ENCODE results near the gene TNNT3.

The TNNT3 gene

DNA sequence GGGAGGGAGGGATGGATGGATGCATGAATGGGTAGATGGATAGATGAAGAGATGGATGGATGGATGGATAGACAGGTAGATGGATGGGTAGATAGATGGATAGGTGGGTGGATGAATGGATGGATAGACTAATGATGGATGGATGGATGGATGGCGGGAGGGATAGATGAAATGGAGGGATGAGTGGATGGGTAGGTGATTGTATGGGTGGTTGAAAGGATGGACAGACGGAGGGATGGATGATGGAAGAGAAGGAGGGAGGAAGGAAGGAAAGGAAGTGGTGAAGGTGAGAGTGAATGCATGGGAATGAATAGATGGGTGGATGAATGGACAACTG lies 3.7 kb upstream of the TNNT3 start:
- Histone ChIP-seq H3K9me2 (replicated peaks; ENCODE audit: insufficient read depth, low read length) (no peaks in the 10 kb centered on the region), H4K20me1 (ENCODE audit: low read depth, low read length) (no peaks in the 10 kb centered on the region), H2AFZ (ENCODE audit: low read depth, low read length, severe bottlenecking) (no peak overlapping the region), H3K4me3 (ENCODE audit: insufficient read depth, low read length, poor library complexity, severe bottlenecking) (no peak overlapping the region), H3F3A (ENCODE audit: insufficient read depth) (no peaks in the 10 kb centered on the region), H3K9me3 (ENCODE audit: insufficient read depth, low read length) (no peaks in the 10 kb centered on the region), H3K4me2 (ENCODE audit: low read depth, low read length, poor library complexity, severe bottlenecking) (no peak overlapping the region), H3K9ac (ENCODE audit: low read length) (no peak overlapping the region), H3K79me2 (ENCODE audit: insufficient read depth, low read length) (no peaks in the 10 kb centered on the region), H3K27me3 (ENCODE audit: low read length) (no peaks in the 10 kb centered on the region), H3K27ac (ENCODE audit: low read depth, low read length) (no peak overlapping the region), H3K36me3 (ENCODE audit: low read length) (no peaks in the 10 kb centered on the region)
- no peak for TF ChIP-seq EZH2phosphoT487 (conservative IDR thresholded peaks at IDR 0.05; ENCODE audit: low read length)
- TF ChIP-seq, protein P1, sequence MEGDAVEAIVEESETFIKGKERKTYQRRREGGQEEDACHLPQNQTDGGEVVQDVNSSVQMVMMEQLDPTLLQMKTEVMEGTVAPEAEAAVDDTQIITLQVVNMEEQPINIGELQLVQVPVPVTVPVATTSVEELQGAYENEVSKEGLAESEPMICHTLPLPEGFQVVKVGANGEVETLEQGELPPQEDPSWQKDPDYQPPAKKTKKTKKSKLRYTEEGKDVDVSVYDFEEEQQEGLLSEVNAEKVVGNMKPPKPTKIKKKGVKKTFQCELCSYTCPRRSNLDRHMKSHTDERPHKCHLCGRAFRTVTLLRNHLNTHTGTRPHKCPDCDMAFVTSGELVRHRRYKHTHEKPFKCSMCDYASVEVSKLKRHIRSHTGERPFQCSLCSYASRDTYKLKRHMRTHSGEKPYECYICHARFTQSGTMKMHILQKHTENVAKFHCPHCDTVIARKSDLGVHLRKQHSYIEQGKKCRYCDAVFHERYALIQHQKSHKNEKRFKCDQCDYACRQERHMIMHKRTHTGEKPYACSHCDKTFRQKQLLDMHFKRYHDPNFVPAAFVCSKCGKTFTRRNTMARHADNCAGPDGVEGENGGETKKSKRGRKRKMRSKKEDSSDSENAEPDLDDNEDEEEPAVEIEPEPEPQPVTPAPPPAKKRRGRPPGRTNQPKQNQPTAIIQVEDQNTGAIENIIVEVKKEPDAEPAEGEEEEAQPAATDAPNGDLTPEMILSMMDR (IDR thresholded peaks at IDR 0.05; ENCODE audit: insufficient read depth, low read length, poor library complexity, severe bottlenecking) = no peak

DNA sequence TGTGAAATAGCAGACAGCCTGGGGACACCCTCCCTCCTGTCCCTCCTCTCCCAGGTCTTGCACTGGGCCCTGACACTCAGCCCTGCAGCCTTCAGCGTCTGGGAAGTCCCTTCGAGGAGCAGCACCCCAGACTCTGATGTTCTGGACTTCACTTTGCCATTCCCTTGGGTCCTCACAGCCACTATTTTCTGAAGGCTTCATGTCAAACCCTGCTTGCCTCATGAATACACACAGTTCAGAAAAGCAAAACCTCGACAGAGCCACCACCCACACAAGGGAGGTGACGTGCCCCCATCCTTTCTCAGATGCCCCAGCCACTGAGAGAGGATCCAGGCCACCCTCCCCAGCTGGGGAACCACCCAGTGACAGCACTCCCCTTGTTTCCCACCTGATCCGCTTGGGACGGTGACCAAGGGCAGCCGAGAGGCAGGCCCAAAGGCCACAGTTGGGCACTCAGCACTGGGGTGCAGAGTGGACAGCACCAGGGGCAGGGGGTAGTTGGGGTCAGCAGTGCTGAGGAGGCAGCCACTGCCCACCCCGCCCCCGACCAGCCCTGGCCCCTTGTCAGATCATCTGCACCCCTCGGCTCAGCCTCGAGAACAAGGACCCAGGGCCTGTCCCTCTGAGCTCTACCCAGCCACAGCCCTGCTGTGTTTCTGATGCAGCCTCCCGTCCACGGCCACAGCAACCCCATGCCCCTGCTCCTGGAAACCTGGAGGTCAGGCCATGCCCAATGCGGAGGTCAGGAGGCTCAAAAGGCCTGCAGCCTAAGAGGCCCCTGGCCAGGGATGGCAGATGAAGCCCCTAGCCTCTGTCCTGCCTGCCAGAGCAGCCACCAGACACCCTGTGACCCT lies 3.1 kb upstream of the TNNT3 start:
- Histone ChIP-seq H3K9me2 (replicated peaks; ENCODE audit: insufficient read depth, low read length) (no peaks in the 10 kb centered on the region), H4K20me1 (ENCODE audit: low read depth, low read length) (no peaks in the 10 kb centered on the region), H3K27me3 (ENCODE audit: low read length) (no peaks in the 10 kb centered on the region), H3F3A (ENCODE audit: insufficient read depth) (no peaks in the 10 kb centered on the region), H3K9me3 (ENCODE audit: insufficient read depth, low read length) (no peaks in the 10 kb centered on the region), H3K4me3 (ENCODE audit: insufficient read depth, low read length, poor library complexity, severe bottlenecking) (no peak overlapping the region), H3K27ac (ENCODE audit: low read depth, low read length) (no peak overlapping the region), H3K9ac (ENCODE audit: low read length) (no peak overlapping the region), H3K79me2 (ENCODE audit: insufficient read depth, low read length) (no peaks in the 10 kb centered on the region), H3K36me3 (ENCODE audit: low read length) (no peaks in the 10 kb centered on the region), H3K4me2 (ENCODE audit: low read depth, low read length, poor library complexity, severe bottlenecking) (no peak overlapping the region), H2AFZ (ENCODE audit: low read depth, low read length, severe bottlenecking) (no peak overlapping the region)
- TF ChIP-seq EZH2phosphoT487 (conservative IDR thresholded peaks at IDR 0.05; ENCODE audit: low read length) = no peak
- TF ChIP-seq, protein P1 (IDR thresholded peaks at IDR 0.05; ENCODE audit: insufficient read depth, low read length, poor library complexity, severe bottlenecking) = no peak

- TF ChIP-seq, protein P1 (IDR thresholded peaks at IDR 0.05; ENCODE audit: insufficient read depth, low read length, poor library complexity, severe bottlenecking) = no peak
- no peak for TF ChIP-seq EZH2phosphoT487 (conservative IDR thresholded peaks at IDR 0.05; ENCODE audit: low read length)
- Histone ChIP-seq H3K4me2 (ENCODE audit: low read depth, low read length, poor library complexity, severe bottlenecking) (no peak overlapping the region), H3K27ac (ENCODE audit: low read depth, low read length) (no peak overlapping the region)
Observed at GRCh38 chr11:1916986-1917522, 2.4 kb upstream of the TNNT3 start.

More at GRCh38 chr11:1916986-1917522, 2.4 kb upstream of the TNNT3 start:
- H3K36me3 ChIP-seq (ENCODE audit: low read length) = no peaks in the 10 kb centered on the region
- H3K9me3 ChIP-seq (ENCODE audit: insufficient read depth, low read length) = no peaks in the 10 kb centered on the region
- H3K4me3 ChIP-seq (ENCODE audit: insufficient read depth, low read length, poor library complexity, severe bottlenecking) = no peak overlapping the region
- no peak overlapping the region for H2AFZ ChIP-seq (ENCODE audit: low read depth, low read length, severe bottlenecking)
- H3K9ac ChIP-seq (ENCODE audit: low read length) = no peak overlapping the region
- H4K20me1 ChIP-seq (ENCODE audit: low read depth, low read length) = no peaks in the 10 kb centered on the region
- no peaks in the 10 kb centered on the region for H3K79me2 ChIP-seq (ENCODE audit: insufficient read depth, low read length)
- H3K9me2 ChIP-seq (replicated peaks; ENCODE audit: insufficient read depth, low read length) = no peaks in the 10 kb centered on the region
- H3K27me3 ChIP-seq (ENCODE audit: low read length) = no peaks in the 10 kb centered on the region
- H3F3A ChIP-seq (ENCODE audit: insufficient read depth) = no peaks in the 10 kb centered on the region

Data from SU-DHL-6 (cell line).